HG02588 (cell line): Measurements from ENCODE around the gene XPO6.

Source experiments
- ATAC-seq: cut with Tn5 transposase; IDR thresholded peaks from one replicate; pipeline ENCODE4 v1.9.1; 2021; ENCODE audit warnings: mild to moderate bottlenecking, moderate library complexity; ENCODE audit not compliant: unreplicated experiment

Gene XPO6

DNA sequence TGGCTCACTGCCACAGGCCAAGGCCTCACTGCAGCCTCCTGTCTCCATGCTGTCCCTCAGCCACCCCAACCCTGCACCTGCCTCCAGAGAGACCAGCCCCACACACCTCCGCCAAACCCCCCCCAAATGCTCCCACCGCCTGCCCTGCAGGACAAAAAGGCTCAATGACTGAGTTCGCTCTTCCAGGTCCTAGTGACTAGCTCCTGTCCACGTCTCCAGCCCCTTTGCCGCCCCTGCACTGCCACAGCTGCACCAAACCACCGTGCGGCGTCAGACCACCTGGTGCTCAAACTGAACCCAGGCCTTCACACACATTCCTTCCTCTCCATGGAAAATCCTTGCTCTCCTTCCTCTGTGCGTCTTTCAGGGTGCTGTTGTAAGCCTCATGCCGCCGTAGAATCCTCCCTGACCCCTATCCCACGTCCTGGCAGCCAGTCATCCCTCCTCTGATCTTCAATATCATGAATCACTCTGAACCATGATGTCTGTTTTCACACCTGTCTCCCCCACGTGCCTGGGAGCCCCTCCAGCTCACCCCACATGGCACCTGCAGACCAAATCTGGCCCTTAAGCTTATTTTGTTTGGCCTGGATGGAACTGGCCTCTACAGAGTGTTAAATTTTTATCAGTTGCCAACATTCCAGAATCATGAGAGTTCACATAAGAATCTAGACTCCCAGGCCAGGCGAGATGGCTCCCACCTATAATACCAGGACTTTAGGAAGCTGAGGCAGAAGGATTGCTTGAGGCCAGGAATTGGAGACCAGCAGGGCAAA lies 144.0 kb downstream of the XPO6 start:
- ATAC-seq: no peak

DNA sequence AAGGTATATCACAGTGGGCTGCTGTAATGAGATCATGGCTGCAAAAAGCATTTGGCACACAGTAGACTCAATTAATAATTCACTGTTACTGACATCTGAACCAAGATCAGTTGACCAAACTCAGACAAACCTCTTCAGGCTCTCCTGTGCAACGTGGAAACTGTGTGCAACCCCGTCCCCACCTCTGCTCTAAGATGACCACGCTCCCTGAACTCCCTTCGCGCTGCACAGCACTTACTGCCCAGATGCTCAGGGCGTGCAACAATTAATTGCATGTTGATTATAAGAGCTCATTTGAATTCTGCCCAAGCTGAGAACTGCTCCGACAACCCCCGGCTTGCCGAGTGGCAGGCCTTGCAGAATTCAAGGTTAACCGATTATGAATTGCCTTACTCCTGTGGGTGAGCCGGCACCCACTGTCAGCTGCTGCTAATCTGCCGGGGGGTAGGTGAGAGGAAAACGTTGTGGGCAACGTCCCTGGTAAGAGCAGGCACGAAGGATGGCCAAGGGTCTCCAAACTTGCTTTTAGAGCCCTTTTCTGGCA lies 147.0 kb downstream of the XPO6 start:
- no peak for ATAC-seq

DNA sequence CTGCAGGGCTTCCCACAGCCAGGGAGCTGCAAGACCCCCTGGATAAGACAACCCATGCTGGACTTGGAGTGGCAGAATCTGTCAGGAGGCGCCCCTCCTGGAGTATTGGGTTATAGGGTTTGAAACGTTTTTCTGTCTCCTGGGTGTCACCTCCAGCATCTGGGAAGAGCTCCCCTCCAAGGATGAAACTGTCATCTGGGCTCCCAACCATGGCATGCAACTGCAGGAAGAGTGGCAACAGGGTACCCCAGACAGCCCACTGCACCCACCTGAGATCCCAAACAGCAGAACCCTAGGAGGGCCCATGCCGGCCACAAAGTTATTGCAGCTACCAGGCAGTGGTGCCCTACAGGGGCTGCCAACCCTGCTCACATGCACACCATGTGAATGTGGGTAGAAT lies 147.6 kb downstream of the XPO6 start:
- ATAC-seq: no peak

DNA sequence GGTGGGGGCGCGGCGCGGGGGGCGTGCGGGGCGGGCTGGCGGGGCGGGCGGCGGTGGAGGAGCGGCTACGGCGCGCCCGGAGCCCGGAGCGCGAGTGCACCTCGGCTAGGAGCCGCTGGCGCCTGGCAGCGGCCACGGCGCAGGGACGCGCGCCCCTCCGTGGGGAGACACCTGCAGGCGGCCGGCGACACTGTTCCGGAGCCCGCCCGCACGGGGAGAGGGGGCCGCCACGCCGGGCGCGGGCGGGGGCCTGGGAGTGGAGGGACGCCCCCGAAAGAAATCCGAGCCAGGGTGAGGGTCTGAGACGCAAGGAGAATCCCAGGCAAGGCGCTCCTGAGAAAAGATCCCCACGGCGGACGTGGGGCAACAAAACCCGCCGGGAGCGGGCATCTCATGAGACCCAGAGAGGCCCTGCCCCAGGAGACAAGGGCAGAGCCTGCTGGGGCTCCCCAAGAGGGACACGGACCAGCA lies 148.1 kb downstream of the XPO6 start, which contains the start of gene GSG1L:
Gene GSG1L, minus strand, starts transcription at position 124 of the 471 bp plus-strand sequence. CDS start 290 bp downstream, outside the sequence.
- ATAC-seq: no peak

DNA sequence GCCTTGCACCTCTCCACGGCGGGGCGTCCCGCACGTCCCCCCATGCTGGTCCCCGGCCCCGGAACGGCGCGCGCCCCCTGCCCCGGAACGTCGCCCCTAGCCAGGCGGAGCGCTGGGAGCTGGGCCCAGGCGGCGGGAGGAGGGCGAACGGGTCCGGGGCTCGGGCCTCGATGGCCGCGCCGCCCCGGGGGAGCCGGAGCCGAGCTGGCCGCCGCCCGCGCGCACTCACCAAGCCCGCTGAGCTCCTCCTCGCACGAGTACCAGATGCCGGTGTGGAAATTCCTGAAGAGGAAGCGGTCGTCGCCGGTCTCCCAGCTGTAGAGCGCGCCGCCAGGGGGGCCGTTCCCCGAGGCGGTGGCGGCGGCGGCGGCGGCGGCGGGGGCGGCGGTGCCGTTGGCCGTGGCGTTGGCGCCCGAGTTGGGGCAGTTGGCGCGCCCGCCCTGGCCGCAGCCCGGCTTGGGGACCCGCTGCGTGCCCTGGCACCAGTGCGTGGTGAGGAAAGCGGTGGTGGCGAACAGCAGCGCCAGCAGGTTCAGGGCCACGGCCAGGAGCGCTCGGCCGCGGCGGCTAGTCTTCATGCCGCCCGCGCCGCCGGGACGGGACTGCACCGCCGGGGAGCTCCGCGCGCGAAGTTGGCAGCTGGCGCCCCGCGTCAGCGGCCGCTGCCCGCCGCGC lies 148.8 kb downstream of the XPO6 start:
- no peak for ATAC-seq

DNA sequence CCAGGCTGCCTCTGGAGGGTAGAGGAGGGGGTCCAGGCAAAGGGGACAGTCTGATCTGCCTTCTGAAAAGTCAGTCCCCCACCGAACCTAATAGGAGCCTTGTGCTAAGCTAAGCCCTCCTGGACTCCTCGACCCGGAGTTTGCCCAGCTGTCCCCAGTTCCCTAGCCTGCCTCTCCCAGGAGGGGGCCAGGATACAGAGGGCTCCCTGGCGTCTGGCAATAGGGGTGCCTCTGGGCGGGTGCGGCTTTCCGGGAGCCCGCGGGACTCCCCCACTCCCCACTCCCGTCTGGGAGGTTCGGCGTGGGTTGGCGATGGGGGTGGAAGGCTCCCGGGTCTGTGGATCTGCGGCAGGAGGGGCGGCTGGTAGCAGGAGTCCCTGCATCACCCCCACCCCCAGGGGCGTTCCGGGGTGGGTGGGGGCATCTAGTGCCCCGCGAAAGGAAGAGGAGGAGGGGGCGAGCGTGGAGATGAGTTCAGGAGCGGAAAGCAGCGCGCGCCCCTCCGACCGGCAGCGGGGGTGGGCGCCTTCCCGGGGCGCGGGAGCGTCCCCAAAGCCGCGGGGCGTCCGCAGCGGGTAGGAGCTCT lies 149.4 kb downstream of the XPO6 start:
- ATAC-seq: no peak

DNA sequence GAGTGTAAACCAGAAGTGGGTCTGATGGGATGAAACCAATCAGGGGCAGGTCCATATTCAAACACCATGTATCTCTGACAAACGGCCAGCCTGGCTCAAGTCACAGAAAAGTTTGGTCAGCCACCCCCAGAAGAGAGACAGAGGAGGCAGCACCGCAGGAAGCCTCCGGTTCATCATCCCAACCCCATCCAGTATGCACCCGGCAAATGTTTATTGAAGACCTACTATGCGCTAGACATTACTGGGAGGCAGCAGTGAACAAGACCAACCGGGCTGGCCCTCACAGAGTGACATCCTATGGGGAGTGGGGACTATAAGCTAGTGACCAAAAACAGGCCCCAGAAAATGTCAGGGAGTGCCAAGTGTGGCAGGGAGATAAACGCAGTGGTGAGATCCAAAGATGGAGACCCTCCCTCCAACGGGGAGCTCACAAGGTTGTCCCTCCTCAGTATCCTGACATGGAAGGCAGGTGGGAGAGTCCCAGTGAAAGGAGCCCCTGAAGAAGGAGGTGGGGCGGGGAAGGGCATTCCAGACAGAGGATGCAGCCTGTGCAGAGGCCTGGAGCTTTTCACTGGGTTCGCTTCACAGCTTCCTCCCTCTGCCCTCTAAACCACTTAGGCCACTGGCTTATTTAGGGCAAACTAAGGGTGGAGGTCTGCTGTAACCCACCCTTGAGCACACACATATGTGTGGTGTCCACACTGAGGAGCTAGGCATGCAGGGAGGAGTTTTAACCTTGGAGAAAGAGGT lies 150.2 kb downstream of the XPO6 start:
- ATAC-seq: no peak

DNA sequence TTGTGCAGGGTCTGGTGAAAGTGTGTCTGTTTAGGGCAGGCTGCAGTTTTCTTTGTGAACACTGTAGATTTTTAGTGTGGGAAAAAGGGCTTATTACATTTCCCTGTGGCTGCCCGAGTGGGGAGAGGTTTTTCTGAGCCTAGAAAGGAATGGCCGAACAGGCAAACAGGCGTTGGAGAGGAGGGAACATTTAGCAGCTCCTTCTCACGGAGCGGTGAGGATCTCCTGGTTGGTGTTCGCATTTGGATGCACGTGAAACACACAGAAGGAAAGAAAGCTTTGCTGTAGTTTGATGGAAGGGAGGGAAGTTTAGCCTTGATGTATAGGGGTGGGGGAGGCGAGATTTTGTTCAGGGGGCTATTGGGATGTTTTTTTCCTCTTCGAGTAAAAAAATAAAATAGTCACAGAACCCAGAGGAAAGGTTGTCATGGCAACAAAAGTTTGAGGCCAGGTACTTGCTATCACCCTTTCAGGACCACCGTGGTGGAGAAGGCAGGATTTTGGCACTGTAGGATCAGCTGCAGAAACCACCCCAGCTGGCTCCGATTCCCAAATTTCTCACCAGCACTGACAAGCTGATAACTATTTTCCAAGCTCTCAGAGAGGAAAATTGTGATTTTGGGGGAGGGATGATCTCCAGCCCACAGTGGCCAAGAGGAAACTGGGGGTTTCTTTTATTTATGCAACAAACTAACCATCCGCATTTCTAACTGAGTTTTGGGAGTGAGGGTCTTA lies 151.8 kb downstream of the XPO6 start:
- no peak for ATAC-seq

DNA sequence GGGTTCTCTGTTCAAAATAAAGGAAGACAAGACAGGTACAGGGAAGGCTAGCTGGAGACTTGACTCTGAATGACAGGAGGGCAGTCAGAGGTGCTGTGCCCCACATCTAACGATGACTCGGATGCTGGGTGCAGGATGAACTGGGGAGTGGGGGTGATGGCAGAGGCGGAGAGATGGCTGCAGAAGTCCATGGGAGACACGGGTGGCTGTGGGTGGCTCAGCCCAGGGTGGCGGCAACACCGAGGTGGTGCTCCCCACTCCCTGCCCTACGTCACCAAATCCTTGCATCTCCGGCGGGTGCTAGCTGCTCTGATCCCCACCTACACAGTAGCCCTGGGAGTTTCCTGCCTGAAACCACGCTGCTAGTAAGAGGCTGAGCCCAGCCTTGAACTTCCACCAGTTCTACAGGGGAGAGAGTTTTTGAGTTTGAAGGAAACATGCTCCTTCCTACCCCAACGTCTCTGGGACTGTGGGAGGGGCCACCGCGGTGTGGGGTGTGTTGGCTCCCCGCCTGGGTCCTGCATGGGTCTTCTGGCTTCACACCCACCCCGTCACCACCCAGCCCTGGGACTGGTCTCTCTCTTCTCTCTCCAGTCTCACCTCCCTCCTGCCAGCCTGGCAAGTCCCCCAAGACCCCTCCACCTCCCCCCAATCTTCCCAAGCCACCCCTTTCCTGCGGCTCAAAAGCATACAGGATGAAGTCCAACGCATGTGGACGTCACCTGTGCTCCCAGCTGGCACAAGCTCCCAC lies 152.8 kb downstream of the XPO6 start:
- ATAC-seq: no peak

DNA sequence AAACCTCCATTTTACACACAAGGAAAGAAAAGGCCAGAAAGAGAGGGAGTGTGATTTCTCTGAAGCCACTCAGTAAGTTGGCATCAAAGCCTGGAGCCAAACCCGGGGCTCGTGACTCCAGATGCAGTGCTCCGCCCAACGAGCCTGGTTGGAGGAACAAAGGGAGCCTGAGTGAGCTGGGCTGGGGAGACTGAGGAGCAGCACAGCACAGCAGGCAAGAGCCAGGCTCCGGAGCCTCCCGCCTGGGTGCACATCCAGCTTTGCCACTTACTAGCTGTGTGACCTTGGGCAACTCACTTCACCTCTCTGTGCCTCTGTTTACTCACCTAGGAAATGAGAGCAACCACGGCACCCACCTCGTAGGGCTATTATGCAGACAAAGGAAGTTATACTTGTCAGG lies 153.8 kb downstream of the XPO6 start:
- ATAC-seq: no peak

DNA sequence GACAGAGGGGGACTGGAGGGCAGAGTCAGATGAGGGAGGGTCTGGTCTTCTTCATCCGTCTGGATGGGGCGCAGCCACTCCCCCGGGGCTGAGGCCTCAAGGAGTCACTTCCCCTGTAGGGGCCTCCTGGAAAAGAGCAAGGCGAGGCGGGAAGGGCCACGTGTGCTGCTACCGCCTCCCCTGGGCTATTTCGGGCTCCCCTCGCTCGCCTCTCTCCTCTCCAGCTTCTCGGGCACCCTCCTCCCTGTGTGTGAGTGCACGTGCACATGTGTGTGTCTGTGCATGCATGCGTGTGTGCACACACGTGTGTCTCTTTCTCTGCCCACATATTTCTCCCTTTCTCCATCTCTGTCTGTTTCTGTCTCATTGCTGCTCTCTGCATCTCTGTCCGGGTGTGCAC lies 158.3 kb downstream of the XPO6 start:
- no peak for ATAC-seq

DNA sequence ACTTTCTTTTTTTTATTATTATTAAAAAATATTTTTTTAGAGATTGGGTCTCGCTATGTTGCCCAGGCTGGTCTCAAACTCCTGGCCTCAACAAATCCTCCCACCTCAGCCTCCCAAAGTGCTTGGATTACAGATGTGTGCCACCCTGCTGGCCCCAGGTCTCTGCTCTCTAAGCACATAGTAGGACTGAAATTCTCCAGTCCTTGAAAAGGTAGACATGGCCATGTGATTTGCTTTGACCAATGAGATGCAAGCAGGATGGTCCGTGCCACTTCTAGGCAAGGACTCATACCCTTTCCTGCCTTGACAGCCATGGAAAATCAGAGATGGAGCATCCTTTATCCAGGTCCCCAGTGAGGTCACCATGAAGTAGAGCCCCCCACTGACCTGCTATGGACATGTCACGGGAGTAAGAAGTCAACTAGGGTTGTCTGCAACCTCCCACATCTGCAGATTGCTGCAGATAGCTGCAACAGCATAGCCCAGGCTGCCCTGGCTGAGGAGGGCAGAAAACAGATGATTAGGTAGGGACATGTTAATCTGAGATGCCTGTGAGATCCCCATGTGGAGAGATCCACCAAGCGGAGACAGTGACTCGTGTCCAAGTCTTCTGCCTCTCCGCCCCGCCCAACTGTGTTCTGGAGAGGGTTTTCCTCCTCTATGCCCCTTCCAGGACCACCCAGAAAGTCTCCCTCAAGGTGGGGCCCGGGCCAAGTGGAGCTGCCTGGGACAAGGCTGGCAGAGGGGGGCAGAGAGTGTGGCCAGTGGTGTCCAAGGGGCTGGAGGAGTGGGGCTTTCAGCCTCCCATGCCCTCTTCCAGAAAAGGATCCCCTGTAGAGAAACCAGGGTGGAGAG lies 159.3 kb downstream of the XPO6 start:
- ATAC-seq: no peak

DNA sequence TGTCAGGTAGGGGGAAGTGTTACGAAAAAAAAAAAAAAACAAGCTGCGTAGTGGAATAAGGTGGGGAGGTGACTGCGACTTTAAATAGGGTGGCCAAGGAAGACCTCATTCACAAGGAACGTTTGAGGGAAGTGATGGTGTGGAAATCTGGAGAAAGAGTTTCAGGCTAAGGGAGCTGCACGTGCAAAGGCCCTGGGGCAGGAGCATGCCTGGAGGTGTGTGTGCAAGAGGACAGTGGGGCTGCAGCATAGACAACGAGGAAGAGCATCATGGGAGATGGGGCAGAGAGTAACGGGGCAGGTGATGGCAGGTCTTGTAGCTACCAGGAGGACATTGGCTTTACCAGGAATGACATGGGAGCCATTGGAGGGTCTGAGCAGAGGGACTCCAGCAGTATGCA lies 160.3 kb downstream of the XPO6 start:
- ATAC-seq: no peak
